Raji (cell line): Measurements from ENCODE around the gene ONECUT3.

ENCODE experiments used
- POLR2A ChIP-seq: IDR thresholded peaks from 2 replicates; pipeline ENCODE4 v1.6.1; 2011; ENCODE audit warnings: low read depth, low read length, control low read depth; ENCODE audit not compliant: insufficient read depth

Gene ONECUT3

DNA sequence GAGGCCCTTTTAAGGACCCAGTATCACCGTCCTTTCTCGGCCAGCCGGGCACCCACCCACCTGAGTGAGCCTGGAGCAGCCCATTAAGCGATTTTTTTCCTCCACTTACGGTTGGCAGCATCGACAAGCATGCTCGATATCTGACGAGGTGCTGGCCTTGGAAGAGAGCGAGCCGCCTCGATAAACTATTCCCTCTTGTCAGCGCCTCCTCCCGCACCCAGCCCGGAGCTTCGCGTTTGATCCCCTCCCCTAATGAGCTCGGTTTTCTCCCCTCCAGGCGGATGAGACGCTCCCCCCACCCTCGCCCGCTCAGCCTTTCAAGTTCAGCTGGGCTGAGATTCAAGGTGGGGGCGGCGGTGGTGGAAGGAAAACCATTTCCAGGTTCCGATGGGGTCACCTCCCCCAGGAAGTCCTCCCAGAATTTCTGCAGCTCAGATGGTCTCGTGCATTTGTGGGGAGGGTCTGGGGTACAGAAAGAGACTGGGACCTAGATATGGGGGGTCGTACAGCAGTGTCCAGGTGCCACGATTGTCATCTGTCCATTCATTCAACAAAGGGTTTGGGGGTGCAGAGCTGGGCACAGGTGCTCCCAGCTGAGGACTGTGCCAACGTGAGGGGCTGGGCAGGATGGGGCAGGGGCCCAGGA lies 18.9 kb upstream of the ONECUT3 start:
- TF ChIP-seq POLR2A: no peak

GRCh38 chr19:1736280-1736679 lies 17.0 kb upstream of the ONECUT3 start:
- TF ChIP-seq POLR2A: no peak

- no peak for TF ChIP-seq POLR2A
These were observed 16.4 kb upstream of the ONECUT3 start for GRCh38 chr19:1736927-1737326.

- TF ChIP-seq POLR2A: no peak
These were observed 13.2 kb upstream of the ONECUT3 start for GRCh38 chr19:1739960-1740629.

DNA sequence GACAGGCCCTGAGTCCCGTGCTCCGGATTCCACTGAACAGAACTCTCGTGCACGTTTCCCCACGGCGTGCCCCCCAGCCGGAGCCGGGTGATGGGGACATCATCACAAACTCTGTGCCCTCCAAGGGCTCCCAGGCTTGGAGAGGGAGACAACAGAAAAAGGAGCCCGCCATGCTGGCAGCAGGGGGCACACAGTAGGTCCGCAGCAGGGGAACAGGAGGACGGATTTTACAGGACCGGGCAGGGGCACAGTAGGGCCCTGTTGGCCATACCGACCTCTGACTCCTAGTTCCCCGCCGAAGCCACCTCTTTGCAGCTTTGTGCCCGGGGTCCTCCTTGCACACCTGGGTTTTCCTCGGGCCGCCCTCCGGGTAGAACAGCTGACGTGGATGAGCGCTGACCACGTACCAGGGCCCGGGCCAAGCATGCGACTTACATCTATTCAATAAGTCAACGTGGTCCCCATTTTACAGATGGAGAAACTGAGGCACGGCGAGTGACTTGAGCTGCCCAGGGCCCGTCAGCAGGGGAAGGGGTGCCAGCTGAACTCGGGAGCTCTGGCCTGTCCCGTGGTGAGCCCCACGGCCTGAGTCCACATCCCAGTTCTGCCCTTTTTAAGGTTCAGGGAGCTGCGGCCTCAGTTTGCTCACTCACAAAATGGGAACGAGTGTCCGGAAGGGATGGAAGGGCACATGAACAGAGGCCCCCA lies 10.2 kb upstream of the ONECUT3 start:
- no peak for TF ChIP-seq POLR2A

GRCh38 chr19:1744133-1744665 lies 9.1 kb upstream of the ONECUT3 start:
- no peak for TF ChIP-seq POLR2A

- no peak for TF ChIP-seq POLR2A
These were observed 8.3 kb upstream of the ONECUT3 start for GRCh38 chr19:1744822-1745563.

DNA sequence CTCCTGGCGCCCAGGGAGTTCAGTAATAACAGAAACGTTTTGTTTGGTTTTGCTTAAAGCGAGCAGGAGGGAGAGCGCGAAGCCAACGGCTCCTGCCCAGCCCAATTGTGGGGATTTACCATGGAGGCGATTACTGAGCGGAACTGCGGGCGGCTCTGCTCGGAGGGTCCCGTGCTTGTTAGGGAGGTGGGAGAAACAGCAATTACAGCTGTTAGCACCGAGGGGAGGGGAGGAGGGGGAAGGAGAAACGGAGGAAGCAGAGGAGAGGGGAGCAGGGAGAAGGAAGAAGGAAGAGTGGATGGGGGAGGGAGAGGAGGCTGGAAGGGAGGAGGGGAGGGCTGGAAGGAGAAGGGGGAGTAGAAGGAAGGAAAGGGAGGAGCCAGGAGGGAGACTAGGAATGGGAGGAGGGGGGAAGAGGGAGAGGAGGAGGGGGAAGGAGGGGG lies 7.7 kb upstream of the ONECUT3 start:
- no peak for TF ChIP-seq POLR2A

GRCh38 chr19:1746401-1747284 lies 6.7 kb upstream of the ONECUT3 start:
- TF ChIP-seq POLR2A: no peak

DNA sequence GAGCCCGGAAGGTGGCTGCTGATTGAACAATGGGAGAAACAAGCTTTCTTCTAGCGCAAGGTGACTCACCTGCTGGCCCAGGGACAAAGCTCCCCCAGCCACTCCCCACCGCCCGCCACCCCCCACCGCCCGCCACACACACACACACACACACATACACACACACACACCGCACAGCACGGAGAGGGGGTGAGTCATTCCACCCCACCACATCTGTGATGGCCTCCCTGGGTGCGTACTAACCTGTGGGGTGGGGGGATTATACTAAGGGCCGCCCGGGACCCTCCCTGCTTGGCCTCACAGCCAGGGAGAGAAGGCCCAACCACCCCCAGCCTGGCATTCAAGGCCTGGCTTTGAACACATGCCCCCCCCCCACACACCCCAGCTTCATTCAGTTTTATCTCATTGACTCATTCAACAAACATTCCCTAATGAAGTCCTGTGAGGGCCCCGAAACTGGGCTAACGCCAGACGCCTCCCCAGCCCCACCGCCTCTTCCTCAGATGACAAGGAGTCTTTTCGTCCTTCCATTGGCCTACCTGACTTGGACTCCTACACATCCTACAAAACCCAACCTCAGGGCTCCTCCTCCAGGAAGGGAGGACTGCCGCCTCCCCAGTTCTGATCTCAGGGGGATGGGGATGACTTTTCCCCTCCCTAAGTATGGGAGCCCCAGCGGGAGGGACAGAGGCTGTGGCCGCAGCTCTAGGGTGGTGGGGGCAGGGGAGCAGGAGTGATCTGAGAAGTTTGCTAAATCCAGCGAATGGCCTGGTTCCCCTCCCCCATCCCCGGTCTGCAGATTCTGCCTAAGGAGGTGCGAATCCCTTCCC lies 5.8 kb upstream of the ONECUT3 start:
- no peak for TF ChIP-seq POLR2A

DNA sequence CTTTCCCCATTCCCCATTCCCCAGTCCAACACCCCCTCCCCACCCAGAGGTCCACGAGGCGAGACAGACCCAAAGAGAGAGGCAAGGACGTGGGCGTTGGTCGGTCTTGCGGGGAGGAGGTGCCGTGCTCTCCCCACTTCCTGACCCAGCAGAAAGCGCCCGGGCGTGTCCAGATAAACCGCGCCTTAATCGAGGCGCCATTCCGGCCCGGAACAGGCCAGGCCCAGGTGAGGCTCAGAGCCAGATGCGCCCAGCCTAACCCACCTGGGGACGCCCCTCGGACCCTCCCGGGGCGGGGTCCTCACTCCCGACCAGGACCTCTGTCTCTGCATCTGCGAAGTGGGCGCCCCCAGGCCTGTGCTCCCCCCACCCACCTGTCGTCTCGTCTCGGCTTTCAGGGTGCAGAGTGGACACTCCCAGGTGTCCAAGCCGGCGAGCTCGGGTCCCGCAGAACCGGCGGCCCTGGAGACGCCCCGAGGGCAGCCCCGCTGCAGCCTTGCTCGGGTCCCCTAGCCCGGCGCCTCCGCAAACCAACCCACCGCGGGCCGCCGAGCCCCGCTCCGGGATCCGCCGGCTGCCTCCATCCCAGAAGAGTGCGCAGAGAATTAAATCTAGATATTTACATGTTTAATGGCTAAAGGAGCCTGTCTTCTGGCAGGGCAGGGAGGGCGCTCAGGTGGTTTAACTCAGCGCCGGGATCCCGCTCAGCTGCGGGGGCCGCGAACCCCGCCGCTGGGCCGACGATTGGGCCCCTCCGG lies 5.0 kb upstream of the ONECUT3 start:
- TF ChIP-seq POLR2A: no peak

- no peak for TF ChIP-seq POLR2A
These were observed 4.4 kb upstream of the ONECUT3 start for GRCh38 chr19:1748873-1749341.

- no peak for TF ChIP-seq POLR2A
These were observed 3.6 kb upstream of the ONECUT3 start for GRCh38 chr19:1749373-1750342.
